ENCODE data around the gene SETD7. TPM values are rescaled to one million over a fixed set of nuclear protein-coding genes. Genes with fewer than 3 reads are reported as not detected.

The SETD7 gene
- total RNA-seq, 1 experiment from 2014 or later = 23.0 TPM

DNA sequence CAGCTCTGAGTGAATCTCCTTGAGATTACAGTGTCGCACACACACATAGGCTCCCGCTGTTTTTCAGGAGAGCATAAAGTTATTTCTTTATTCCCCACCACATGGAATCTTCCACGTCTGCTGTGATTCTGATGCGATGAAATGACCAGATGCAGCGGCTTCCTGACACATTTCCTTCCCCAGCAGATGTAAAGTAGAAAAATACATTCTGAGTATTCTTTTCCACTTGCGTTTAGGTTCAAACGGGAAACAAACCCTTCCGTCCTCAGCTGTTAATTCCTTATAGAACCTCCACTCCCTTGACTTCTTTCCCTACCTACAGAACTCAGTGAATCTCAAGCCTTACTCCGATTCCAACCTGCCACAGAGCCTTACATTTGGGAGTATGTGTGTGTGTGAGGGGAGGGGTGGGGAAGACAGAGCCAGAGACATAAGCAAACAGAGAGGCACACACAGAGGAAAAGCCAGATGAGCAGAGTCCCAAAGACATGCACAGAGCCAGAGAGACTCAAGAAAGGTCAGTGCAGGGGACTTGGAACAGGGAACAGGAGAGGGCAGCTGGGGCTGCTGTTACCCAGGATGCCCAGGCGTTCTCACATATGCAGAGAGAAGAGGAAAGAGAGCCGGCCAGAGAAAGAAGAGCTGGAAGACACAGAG lies 47.3 kb downstream of the SETD7 start:
- Histone ChIP-seq H3K9me3 (no peaks in the 10 kb centered on the region), H3K4me3 (no peak overlapping the region), H3K27me3 (no peaks in the 10 kb centered on the region), H3K36me3 (peaks cover 2% of the 10 kb centered on the region)
- DNase-seq = no peak

DNA sequence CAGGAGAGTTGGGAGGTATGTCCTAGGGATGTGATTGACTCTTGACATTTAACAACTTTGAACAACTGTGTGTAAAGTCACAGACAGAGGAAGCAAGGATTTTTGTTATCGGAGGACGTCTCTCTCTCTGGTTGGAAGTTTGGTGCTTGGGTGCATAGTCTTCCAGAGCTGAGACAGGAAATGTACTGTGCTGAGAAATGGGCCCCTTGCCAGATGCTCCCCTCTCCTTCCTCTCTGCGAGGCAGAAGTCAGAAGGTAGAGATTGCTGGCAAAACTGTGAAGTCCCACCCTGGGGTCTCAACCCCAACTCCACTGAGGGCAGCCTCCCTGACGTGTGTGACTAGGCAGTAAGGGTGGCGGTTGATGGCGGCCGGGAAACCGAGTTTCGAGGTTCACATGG lies 49.2 kb downstream of the SETD7 start:
- no peak for DNase-seq
- Histone ChIP-seq H3K4me3 (no peak overlapping the region), H3K9me3 (no peaks in the 10 kb centered on the region), H3K27me3 (no peaks in the 10 kb centered on the region), H3K36me3 (peaks cover 2% of the 10 kb centered on the region)

GRCh38 chr4:139503622-139504166 lies 52.3 kb downstream of the SETD7 start:
- DNase-seq = no peak
- Histone ChIP-seq H3K27me3 (no peaks in the 10 kb centered on the region), H3K4me3 (no peak overlapping the region), H3K9me3 (no peaks in the 10 kb centered on the region), H3K36me3 (no peaks in the 10 kb centered on the region)

DNA sequence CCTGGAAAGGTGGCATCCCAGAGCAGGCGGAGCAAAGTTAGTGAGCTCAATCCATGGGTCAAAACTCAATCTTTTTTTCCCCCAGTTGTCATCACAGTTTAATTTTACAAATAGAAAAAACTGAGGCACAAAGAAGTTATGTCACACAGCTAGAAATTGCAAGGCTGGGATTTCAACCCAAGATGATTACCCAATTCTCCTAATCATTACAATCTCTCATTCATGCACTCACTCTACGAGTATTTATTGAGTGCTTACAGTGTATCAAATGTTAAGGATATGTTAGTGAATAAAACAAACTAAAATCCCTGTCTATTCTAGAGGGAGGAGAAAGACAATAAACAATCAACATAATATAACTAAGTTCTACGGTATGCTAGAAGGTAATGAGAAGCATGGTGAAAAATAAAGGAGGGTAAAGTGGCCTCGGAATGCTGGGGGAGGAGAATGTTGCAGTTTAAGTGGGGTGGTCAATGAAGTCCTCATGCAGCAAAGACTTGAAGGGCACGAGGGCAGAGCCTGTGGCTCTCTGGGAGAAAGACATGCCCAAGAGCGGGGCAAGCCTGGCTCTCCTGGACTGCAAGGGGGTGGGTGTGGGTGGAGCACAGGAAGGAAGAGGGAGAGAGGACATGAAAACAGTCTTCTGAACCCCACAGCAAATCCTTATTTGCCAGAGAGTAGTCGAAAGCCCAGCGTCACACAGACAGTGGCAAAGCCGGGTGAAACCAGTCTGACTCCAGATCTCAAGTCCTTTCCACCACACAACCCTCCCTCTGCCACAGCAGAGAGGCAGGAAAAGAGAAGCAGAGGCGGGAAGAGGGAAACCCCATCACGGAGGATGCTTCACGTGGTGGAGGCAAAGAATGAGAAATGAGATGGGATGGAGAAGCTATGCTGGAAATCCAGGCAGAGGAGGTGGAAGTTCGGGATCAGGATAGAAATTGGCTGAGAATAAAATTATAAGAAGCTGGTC lies 53.8 kb downstream of the SETD7 start:
- H3K4me3 ChIP-seq = no peak overlapping the region
- H3K27me3 ChIP-seq = no peaks in the 10 kb centered on the region
- H3K9me3 ChIP-seq = no peaks in the 10 kb centered on the region
- H3K36me3 ChIP-seq = no peaks in the 10 kb centered on the region
- no peak for DNase-seq

DNA sequence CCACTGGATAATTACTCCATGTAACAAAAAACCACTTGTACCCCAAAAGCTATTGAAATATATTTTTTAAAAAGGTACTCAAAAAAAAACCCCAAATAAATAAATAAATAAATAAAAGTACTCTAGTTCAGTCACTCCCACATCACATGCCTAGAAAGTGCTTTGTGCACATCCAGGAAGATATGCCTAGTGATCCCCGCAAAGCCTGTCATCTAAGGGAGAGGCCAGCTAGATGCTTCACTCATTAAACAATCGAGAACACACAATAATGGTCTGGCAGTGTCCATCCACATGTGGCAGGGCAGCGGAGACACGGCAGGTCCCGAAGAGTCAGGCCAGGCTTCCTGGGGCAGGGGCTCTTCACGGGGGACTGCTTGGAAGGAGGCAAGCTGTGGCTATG lies 54.5 kb downstream of the SETD7 start:
- Histone ChIP-seq H3K27me3 (no peaks in the 10 kb centered on the region), H3K36me3 (no peaks in the 10 kb centered on the region), H3K9me3 (no peaks in the 10 kb centered on the region), H3K4me3 (no peak overlapping the region)
- no peak for DNase-seq

DNA sequence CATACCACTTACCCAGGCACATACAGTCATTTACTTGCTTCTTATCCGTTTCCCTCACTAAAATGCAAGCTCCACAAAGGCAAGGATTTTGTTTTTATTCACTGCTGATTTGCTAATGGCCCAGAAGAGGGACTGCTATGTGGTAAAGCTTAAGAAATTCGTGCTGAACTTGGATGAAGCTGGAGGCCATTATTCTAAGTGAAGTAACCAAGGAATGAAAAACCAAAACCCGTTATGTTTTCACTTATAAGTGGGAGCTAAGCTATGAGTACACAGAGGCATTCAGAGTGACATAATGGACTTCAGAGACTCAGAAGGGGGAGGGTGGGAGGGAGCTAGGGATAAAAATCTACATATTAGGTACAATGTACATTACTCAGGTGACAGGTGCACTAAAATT lies 54.9 kb downstream of the SETD7 start:
- H3K9me3 ChIP-seq = no peaks in the 10 kb centered on the region
- no peaks in the 10 kb centered on the region for H3K36me3 ChIP-seq
- no peak for DNase-seq
- no peaks in the 10 kb centered on the region for H3K27me3 ChIP-seq
- H3K4me3 ChIP-seq = no peak overlapping the region

GRCh38 chr4:139499186-139499585 lies 56.8 kb downstream of the SETD7 start:
- DNase-seq = no peak
- Histone ChIP-seq H3K4me3 (no peak overlapping the region), H3K27me3 (no peaks in the 10 kb centered on the region), H3K9me3 (no peaks in the 10 kb centered on the region), H3K36me3 (no peaks in the 10 kb centered on the region)

DNA sequence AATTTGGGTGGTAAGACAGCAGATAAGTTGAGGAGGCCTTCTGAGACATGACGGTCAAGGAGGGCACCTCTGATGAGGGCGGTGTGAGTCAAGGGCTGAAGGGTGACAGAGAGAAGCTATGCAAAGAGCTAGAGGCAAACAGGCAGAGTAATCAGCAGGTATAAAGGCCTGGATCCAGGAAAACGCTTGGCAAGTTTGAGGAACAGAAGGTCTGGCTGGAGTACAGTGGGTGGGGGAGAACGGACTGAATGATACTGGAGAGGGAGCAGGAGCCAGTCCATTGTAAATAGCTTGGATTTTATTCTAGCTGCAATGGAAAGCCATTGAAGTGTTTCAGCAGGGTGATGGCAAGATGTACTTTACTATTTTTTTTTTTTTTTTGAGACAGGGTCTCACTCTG lies 62.8 kb downstream of the SETD7 start:
- Histone ChIP-seq H3K27me3 (no peaks in the 10 kb centered on the region), H3K9me3 (no peaks in the 10 kb centered on the region), H3K4me3 (no peak overlapping the region), H3K36me3 (no peaks in the 10 kb centered on the region)
- DNase-seq = no peak

- DNase-seq = no peak
- Histone ChIP-seq H3K4me3 (no peak overlapping the region), H3K36me3 (no peaks in the 10 kb centered on the region), H3K27me3 (no peaks in the 10 kb centered on the region), H3K9me3 (no peaks in the 10 kb centered on the region)
Measured at GRCh38 chr4:139492429-139492828, 63.6 kb downstream of the SETD7 start.

GRCh38 chr4:139489638-139490037 lies 66.4 kb downstream of the SETD7 start:
- no peak for DNase-seq
- no peak overlapping the region for H3K4me3 ChIP-seq
- no peaks in the 10 kb centered on the region for H3K27me3 ChIP-seq
- no peaks in the 10 kb centered on the region for H3K9me3 ChIP-seq
- H3K36me3 ChIP-seq = no peaks in the 10 kb centered on the region

DNA sequence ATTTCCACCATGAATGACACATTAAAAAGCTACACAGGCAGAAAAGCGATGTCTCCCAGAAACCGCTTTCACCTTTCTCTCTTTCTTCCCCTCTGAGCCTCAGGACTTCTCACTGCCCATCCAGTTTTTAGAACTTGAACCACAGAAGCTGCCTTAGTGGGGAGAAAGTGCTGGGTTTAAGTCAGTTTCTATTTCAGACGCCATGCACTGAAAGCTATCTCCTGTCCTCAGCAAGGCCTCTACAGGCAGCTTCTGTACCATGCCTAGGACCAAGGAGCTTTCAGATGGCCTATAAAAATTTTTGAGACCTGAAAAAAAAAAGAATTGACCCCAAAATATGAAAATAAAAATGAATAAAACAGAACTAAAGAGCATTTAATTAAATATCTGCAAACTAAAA lies 67.6 kb downstream of the SETD7 start:
- H3K9me3 ChIP-seq = no peaks in the 10 kb centered on the region
- H3K36me3 ChIP-seq = no peaks in the 10 kb centered on the region
- H3K27me3 ChIP-seq = no peaks in the 10 kb centered on the region
- H3K4me3 ChIP-seq = no peak overlapping the region
- no peak for DNase-seq

DNA sequence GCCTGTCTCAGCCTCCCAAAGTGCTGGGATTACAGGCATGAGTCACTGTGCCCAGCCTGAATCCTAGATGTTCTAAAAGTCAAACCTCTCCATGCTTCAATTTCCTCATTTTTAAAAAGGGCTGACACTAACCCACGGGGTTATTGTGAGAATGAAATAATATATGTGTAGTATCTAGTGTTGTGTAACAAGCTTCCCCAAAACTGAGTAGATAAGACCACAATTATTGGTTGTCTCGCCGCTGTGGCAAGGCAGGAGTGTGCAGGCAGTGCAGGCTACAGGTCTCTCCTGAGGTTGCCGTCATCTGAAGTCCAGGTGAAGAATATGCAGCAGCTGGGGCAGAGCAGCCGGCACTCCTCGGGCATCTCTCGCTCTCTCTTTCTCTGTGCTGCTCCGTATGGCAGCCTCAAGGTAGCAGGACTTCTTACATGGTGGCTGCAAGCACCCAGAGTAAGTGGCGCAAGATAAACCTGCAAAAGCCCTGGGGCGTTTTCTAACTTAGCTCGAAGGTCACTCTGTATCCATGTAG lies 71.2 kb downstream of the SETD7 start:
- no peak for DNase-seq
- Histone ChIP-seq H3K27me3 (no peaks in the 10 kb centered on the region), H3K36me3 (no peaks in the 10 kb centered on the region), H3K4me3 (no peak overlapping the region), H3K9me3 (no peaks in the 10 kb centered on the region)

DNA sequence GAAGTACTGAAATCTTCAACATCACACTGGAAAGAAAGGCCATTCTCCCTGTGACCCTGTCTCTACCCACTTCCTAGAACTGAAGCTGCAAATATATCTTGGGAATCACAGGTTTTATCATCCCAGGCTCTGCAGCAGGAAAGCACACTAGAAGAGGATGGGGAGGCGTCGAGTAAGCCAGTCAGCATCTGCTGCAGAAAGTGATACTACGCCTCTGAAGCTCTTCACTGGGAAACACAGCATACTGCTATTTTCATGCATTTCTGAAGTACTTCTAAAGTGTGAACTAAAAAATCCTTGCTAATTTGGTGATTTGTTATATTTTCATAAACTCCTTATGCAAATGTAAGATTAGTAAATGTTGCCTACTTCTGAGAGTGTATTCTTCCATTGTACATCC lies 73.0 kb downstream of the SETD7 start:
- H3K27me3 ChIP-seq = no peaks in the 10 kb centered on the region
- no peaks in the 10 kb centered on the region for H3K36me3 ChIP-seq
- H3K9me3 ChIP-seq = no peaks in the 10 kb centered on the region
- H3K4me3 ChIP-seq = no peak overlapping the region
- no peak for DNase-seq

- DNase-seq = no peak
- Histone ChIP-seq H3K27me3 (no peaks in the 10 kb centered on the region), H3K9me3 (no peaks in the 10 kb centered on the region), H3K4me3 (no peak overlapping the region), H3K36me3 (no peaks in the 10 kb centered on the region)
Measured at GRCh38 chr4:139481465-139481864, 74.6 kb downstream of the SETD7 start.

DNA sequence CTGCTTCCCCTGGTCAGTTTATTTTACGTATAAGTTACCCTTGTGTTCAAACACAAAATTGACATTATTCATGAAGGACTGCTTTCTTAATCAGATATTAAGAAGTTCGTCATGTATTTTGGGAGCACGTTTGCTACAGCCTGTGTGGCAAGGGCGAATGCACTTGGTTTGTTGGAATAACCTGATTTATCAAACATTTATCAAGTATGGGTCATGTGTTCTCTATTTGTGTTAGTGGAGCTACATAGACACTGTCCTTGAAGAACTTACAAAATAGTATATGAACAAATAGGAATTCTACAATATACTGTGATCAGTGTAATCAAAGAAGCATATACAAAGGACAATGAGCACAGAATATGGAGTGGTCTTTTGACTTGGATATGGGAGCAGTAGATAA lies 79.7 kb downstream of the SETD7 start:
- DNase-seq = no peak
- Histone ChIP-seq H3K27me3 (no peaks in the 10 kb centered on the region), H3K36me3 (no peaks in the 10 kb centered on the region; the same call in 1 of the 2 replicates), H3K4me3 (no peak overlapping the region), H3K9me3 (no peaks in the 10 kb centered on the region)

DNA sequence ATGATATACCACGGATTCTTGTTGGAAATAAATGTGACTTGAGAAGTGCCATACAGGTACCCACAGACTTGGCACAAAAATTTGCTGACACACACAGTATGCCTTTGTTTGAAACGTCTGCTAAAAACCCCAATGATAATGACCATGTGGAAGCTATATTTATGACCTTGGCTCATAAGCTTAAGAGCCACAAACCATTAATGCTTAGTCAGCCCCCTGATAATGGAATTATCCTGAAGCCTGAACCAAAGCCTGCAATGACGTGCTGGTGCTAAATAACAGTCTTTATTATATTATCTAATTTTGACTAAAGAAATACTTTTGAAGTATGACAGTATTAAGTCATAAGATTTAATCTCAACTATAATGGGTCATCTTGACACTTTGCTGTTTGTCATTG lies 83.2 kb downstream of the SETD7 start:
- Histone ChIP-seq H3K27me3 (no peaks in the 10 kb centered on the region), H3K9me3 (no peaks in the 10 kb centered on the region), H3K4me3 (no peak overlapping the region), H3K36me3 (no peaks in the 10 kb centered on the region; the same call in 1 of the 2 replicates)
- DNase-seq = no peak

- Histone ChIP-seq H3K36me3 (no peaks in the 10 kb centered on the region; the same call in 1 of the 2 replicates), H3K4me3 (no peak overlapping the region), H3K9me3 (no peaks in the 10 kb centered on the region), H3K27me3 (no peaks in the 10 kb centered on the region)
- DNase-seq = no peak
Measured at GRCh38 chr4:139470997-139471665, 84.9 kb downstream of the SETD7 start.
